Hematopoietic multipotent progenitor cell treated with erythropoietin and hydrocortisone succinate and interleukin-3 and kit ligand, for 15 days (in vitro differentiated cells): ENCODE data around the gene TMEM132C.

Experiments used
- DNase-seq: peaks from one replicate; pipeline ENCODE4 v3.0.0-alpha.2; 2015; ENCODE audit warnings: low spot score

Gene TMEM132C

GRCh38 chr12:128339126-128339520, 72.2 kb downstream of the TMEM132C start:
- no peak for DNase-seq

GRCh38 chr12:128339631-128340030, 72.7 kb downstream of the TMEM132C start:
- no peak for DNase-seq

GRCh38 chr12:128353301-128353700, 86.3 kb downstream of the TMEM132C start:
- no peak for DNase-seq

GRCh38 chr12:128356547-128356946, 89.6 kb downstream of the TMEM132C start:
- DNase-seq = no peak

- DNase-seq = no peak
Observed at GRCh38 chr12:128361400-128361995, 94.5 kb downstream of the TMEM132C start.

- no peak for DNase-seq
Observed at GRCh38 chr12:128365032-128365431, 98.1 kb downstream of the TMEM132C start.

- DNase-seq = no peak
Observed at GRCh38 chr12:128365651-128366231, 98.8 kb downstream of the TMEM132C start.

GRCh38 chr12:128367961-128368360, 101.0 kb downstream of the TMEM132C start:
- DNase-seq = no peak

- no peak for DNase-seq
Observed at GRCh38 chr12:128381541-128381940, 114.6 kb downstream of the TMEM132C start.

- no peak for DNase-seq
Observed at GRCh38 chr12:128381946-128382345, 115.0 kb downstream of the TMEM132C start.

- DNase-seq = no peak
Observed at GRCh38 chr12:128382946-128383345, 116.0 kb downstream of the TMEM132C start.

GRCh38 chr12:128383357-128383937, 116.5 kb downstream of the TMEM132C start:
- no peak for DNase-seq

GRCh38 chr12:128385736-128386135, 118.8 kb downstream of the TMEM132C start:
- DNase-seq = no peak

GRCh38 chr12:128387811-128388422, 120.9 kb downstream of the TMEM132C start:
- DNase-seq = no peak

- DNase-seq = no peak
Observed at GRCh38 chr12:128388461-128389000, 121.6 kb downstream of the TMEM132C start.

GRCh38 chr12:128393346-128393745, 126.4 kb downstream of the TMEM132C start:
- no peak for DNase-seq

- no peak for DNase-seq
Observed at GRCh38 chr12:128394137-128394536, 127.2 kb downstream of the TMEM132C start.

- no peak for DNase-seq
Observed at GRCh38 chr12:128399253-128399652, 132.3 kb downstream of the TMEM132C start.

- no peak for DNase-seq
Observed at GRCh38 chr12:128402486-128403243, 135.7 kb downstream of the TMEM132C start.

GRCh38 chr12:128408669-128409068, 141.7 kb downstream of the TMEM132C start:
- DNase-seq = no peak

- no peak for DNase-seq
Observed at GRCh38 chr12:128415036-128415560, 148.1 kb downstream of the TMEM132C start.

- DNase-seq = no peak
Observed at GRCh38 chr12:128418944-128419343, 152.0 kb downstream of the TMEM132C start.
